Measurements from ENCODE around the gene RIPOR2.

RIPOR2 gene

GRCh38 chr6:24847402-24847801, 88.4 kb downstream of the RIPOR2 start:
- Histone ChIP-seq H3K23ac (ENCODE audit: low read length) (no peak overlapping the region), H3K79me2 (ENCODE audit: control insufficient read depth, insufficient read depth, low read length) (no peaks in the 10 kb centered on the region), H3K9ac (ENCODE audit: low read length) (no peak overlapping the region), H3K27me3 (ENCODE audit: insufficient read depth, low read length, poor library complexity) (no peaks in the 10 kb centered on the region), H3K56ac (ENCODE audit: low read length) (no peak overlapping the region), H3K27ac (ENCODE audit: low read depth, low read length) (no peak overlapping the region), H2BK120ac (ENCODE audit: low read depth, low read length) (no peak overlapping the region), H4K8ac (ENCODE audit: low read depth, low read length) (no peak overlapping the region), H3K36me3 (ENCODE audit: control insufficient read depth, insufficient read depth, low read length) (no peaks in the 10 kb centered on the region), H2AK5ac (ENCODE audit: low read length) (no peak overlapping the region), H2BK5ac (ENCODE audit: low read length) (no peak overlapping the region), H3K4ac (ENCODE audit: low read depth, low read length) (no peak overlapping the region), H3K79me1 (ENCODE audit: low read length) (no peaks in the 10 kb centered on the region), H3K4me1 (ENCODE audit: control insufficient read depth, low read depth, low read length) (no peaks in the 10 kb centered on the region), H3K4me2 (ENCODE audit: low read length) (no peak overlapping the region), H3K18ac (ENCODE audit: low read length) (no peak overlapping the region), H3K4me3 (ENCODE audit: low read length) (no peak overlapping the region), H4K5ac (ENCODE audit: low read length) (no peak overlapping the region), H2BK15ac (replicated peaks; ENCODE audit: low read depth) (no peak overlapping the region)
- WGBS (ENCODE audit: extremely low coverage, insufficient coverage, low lambda C conversion rate): no CpG with 5 or more reads among the region's 7 CpGs
- DNase-seq: no peak

GRCh38 chr6:24845578-24845977, 90.2 kb downstream of the RIPOR2 start:
- no peak overlapping the region for H3K4ac ChIP-seq (ENCODE audit: low read depth, low read length)
- WGBS (ENCODE audit: extremely low coverage, insufficient coverage, low lambda C conversion rate): no CpG with 5 or more reads among the region's 4 CpGs
- H2BK5ac ChIP-seq (ENCODE audit: low read length): no peak overlapping the region
- no peak overlapping the region for H3K27ac ChIP-seq (ENCODE audit: low read depth, low read length)
- no peak overlapping the region for H4K8ac ChIP-seq (ENCODE audit: low read depth, low read length)
- no peak overlapping the region for H3K9ac ChIP-seq (ENCODE audit: low read length)
- no peak overlapping the region for H3K4me2 ChIP-seq (ENCODE audit: low read length)
- no peaks in the 10 kb centered on the region for H3K36me3 ChIP-seq (ENCODE audit: control insufficient read depth, insufficient read depth, low read length)
- no peak overlapping the region for H3K23ac ChIP-seq (ENCODE audit: low read length)
- no peak overlapping the region for H2AK5ac ChIP-seq (ENCODE audit: low read length)
- no peaks in the 10 kb centered on the region for H3K79me2 ChIP-seq (ENCODE audit: control insufficient read depth, insufficient read depth, low read length)
- H3K18ac ChIP-seq (ENCODE audit: low read length): no peak overlapping the region
- no peak for DNase-seq
- no peaks in the 10 kb centered on the region for H3K27me3 ChIP-seq (ENCODE audit: insufficient read depth, low read length, poor library complexity)
- H3K56ac ChIP-seq (ENCODE audit: low read length): no peak overlapping the region
- no peak overlapping the region for H3K4me3 ChIP-seq (ENCODE audit: low read length)
- H3K79me1 ChIP-seq (ENCODE audit: low read length): no peaks in the 10 kb centered on the region
- no peaks in the 10 kb centered on the region for H3K4me1 ChIP-seq (ENCODE audit: control insufficient read depth, low read depth, low read length)
- no peak overlapping the region for H2BK120ac ChIP-seq (ENCODE audit: low read depth, low read length)
- no peak overlapping the region for H2BK15ac ChIP-seq (replicated peaks; ENCODE audit: low read depth)
- no peak overlapping the region for H4K5ac ChIP-seq (ENCODE audit: low read length)

- no peaks in the 10 kb centered on the region for H3K27me3 ChIP-seq (ENCODE audit: insufficient read depth, low read length, poor library complexity)
- no CpG with 5 or more reads among the region's 6 CpGs for WGBS (ENCODE audit: extremely low coverage, insufficient coverage, low lambda C conversion rate)
- no peak overlapping the region for H4K5ac ChIP-seq (ENCODE audit: low read length)
- H3K4me1 ChIP-seq (ENCODE audit: control insufficient read depth, low read depth, low read length): no peaks in the 10 kb centered on the region
- H3K79me1 ChIP-seq (ENCODE audit: low read length): no peaks in the 10 kb centered on the region
- no peak overlapping the region for H3K9ac ChIP-seq (ENCODE audit: low read length)
- no peak overlapping the region for H2AK5ac ChIP-seq (ENCODE audit: low read length)
- H2BK15ac ChIP-seq (replicated peaks; ENCODE audit: low read depth): no peak overlapping the region
- H2BK5ac ChIP-seq (ENCODE audit: low read length): no peak overlapping the region
- no peak overlapping the region for H3K4ac ChIP-seq (ENCODE audit: low read depth, low read length)
- H3K4me3 ChIP-seq (ENCODE audit: low read length): no peak overlapping the region
- no peak overlapping the region for H3K18ac ChIP-seq (ENCODE audit: low read length)
- no peak overlapping the region for H3K27ac ChIP-seq (ENCODE audit: low read depth, low read length)
- H3K4me2 ChIP-seq (ENCODE audit: low read length): no peak overlapping the region
- no peaks in the 10 kb centered on the region for H3K79me2 ChIP-seq (ENCODE audit: control insufficient read depth, insufficient read depth, low read length)
- no peak overlapping the region for H3K56ac ChIP-seq (ENCODE audit: low read length)
- no peak for DNase-seq
- H3K23ac ChIP-seq (ENCODE audit: low read length): no peak overlapping the region
- no peak overlapping the region for H2BK120ac ChIP-seq (ENCODE audit: low read depth, low read length)
- H3K36me3 ChIP-seq (ENCODE audit: control insufficient read depth, insufficient read depth, low read length): no peaks in the 10 kb centered on the region
- H4K8ac ChIP-seq (ENCODE audit: low read depth, low read length): no peak overlapping the region
These were observed 90.9 kb downstream of the RIPOR2 start for GRCh38 chr6:24844903-24845302.

GRCh38 chr6:24844061-24844460, 91.7 kb downstream of the RIPOR2 start:
- Histone ChIP-seq H2AK5ac (ENCODE audit: low read length) (no peak overlapping the region), H3K4ac (ENCODE audit: low read depth, low read length) (no peak overlapping the region), H3K4me3 (ENCODE audit: low read length) (no peak overlapping the region), H3K9ac (ENCODE audit: low read length) (no peak overlapping the region), H3K27ac (ENCODE audit: low read depth, low read length) (no peak overlapping the region), H2BK15ac (replicated peaks; ENCODE audit: low read depth) (no peak overlapping the region), H2BK5ac (ENCODE audit: low read length) (no peak overlapping the region), H3K27me3 (ENCODE audit: insufficient read depth, low read length, poor library complexity) (no peaks in the 10 kb centered on the region), H3K23ac (ENCODE audit: low read length) (no peak overlapping the region), H3K56ac (ENCODE audit: low read length) (no peak overlapping the region), H3K36me3 (ENCODE audit: control insufficient read depth, insufficient read depth, low read length) (no peaks in the 10 kb centered on the region), H3K4me1 (ENCODE audit: control insufficient read depth, low read depth, low read length) (no peaks in the 10 kb centered on the region), H4K5ac (ENCODE audit: low read length) (no peak overlapping the region), H4K8ac (ENCODE audit: low read depth, low read length) (no peak overlapping the region), H3K4me2 (ENCODE audit: low read length) (no peak overlapping the region), H2BK120ac (ENCODE audit: low read depth, low read length) (no peak overlapping the region), H3K79me2 (ENCODE audit: control insufficient read depth, insufficient read depth, low read length) (no peaks in the 10 kb centered on the region), H3K18ac (ENCODE audit: low read length) (no peak overlapping the region), H3K79me1 (ENCODE audit: low read length) (no peaks in the 10 kb centered on the region)
- no CpG with 5 or more reads among the region's 1 CpG for WGBS (ENCODE audit: extremely low coverage, insufficient coverage, low lambda C conversion rate)
- DNase-seq: no peak

GRCh38 chr6:24840187-24840586, 95.6 kb downstream of the RIPOR2 start:
- H3K79me2 ChIP-seq (ENCODE audit: control insufficient read depth, insufficient read depth, low read length): no peaks in the 10 kb centered on the region
- H2BK120ac ChIP-seq (ENCODE audit: low read depth, low read length): no peak overlapping the region
- no peak overlapping the region for H3K4me2 ChIP-seq (ENCODE audit: low read length)
- no peak overlapping the region for H3K9ac ChIP-seq (ENCODE audit: low read length)
- no peak overlapping the region for H3K56ac ChIP-seq (ENCODE audit: low read length)
- H4K5ac ChIP-seq (ENCODE audit: low read length): no peak overlapping the region
- WGBS (ENCODE audit: extremely low coverage, insufficient coverage, low lambda C conversion rate): no CpG with 5 or more reads among the region's 2 CpGs
- no peak overlapping the region for H3K27ac ChIP-seq (ENCODE audit: low read depth, low read length)
- no peak overlapping the region for H3K18ac ChIP-seq (ENCODE audit: low read length)
- no peaks in the 10 kb centered on the region for H3K36me3 ChIP-seq (ENCODE audit: control insufficient read depth, insufficient read depth, low read length)
- no peak for DNase-seq
- H4K8ac ChIP-seq (ENCODE audit: low read depth, low read length): no peak overlapping the region
- H3K4ac ChIP-seq (ENCODE audit: low read depth, low read length): no peak overlapping the region
- H2AK5ac ChIP-seq (ENCODE audit: low read length): no peak overlapping the region
- H3K27me3 ChIP-seq (ENCODE audit: insufficient read depth, low read length, poor library complexity): no peaks in the 10 kb centered on the region
- H2BK15ac ChIP-seq (replicated peaks; ENCODE audit: low read depth): no peak overlapping the region
- H3K4me1 ChIP-seq (ENCODE audit: control insufficient read depth, low read depth, low read length): no peaks in the 10 kb centered on the region
- no peaks in the 10 kb centered on the region for H3K79me1 ChIP-seq (ENCODE audit: low read length)
- no peak overlapping the region for H3K23ac ChIP-seq (ENCODE audit: low read length)
- no peak overlapping the region for H3K4me3 ChIP-seq (ENCODE audit: low read length)
- H2BK5ac ChIP-seq (ENCODE audit: low read length): no peak overlapping the region

GRCh38 chr6:24838994-24839393, 96.8 kb downstream of the RIPOR2 start:
- WGBS (ENCODE audit: extremely low coverage, insufficient coverage, low lambda C conversion rate): no CpG with 5 or more reads among the region's 5 CpGs
- Histone ChIP-seq H3K4me1 (ENCODE audit: control insufficient read depth, low read depth, low read length) (no peaks in the 10 kb centered on the region), H3K4me2 (ENCODE audit: low read length) (no peak overlapping the region), H3K56ac (ENCODE audit: low read length) (no peak overlapping the region), H3K9ac (ENCODE audit: low read length) (no peak overlapping the region), H3K79me2 (ENCODE audit: control insufficient read depth, insufficient read depth, low read length) (no peaks in the 10 kb centered on the region), H2BK5ac (ENCODE audit: low read length) (no peak overlapping the region), H3K36me3 (ENCODE audit: control insufficient read depth, insufficient read depth, low read length) (no peaks in the 10 kb centered on the region), H4K5ac (ENCODE audit: low read length) (no peak overlapping the region), H2BK120ac (ENCODE audit: low read depth, low read length) (no peak overlapping the region), H2AK5ac (ENCODE audit: low read length) (no peak overlapping the region), H2BK15ac (replicated peaks; ENCODE audit: low read depth) (no peak overlapping the region), H4K8ac (ENCODE audit: low read depth, low read length) (no peak overlapping the region), H3K18ac (ENCODE audit: low read length) (no peak overlapping the region), H3K79me1 (ENCODE audit: low read length) (no peaks in the 10 kb centered on the region), H3K4ac (ENCODE audit: low read depth, low read length) (no peak overlapping the region), H3K23ac (ENCODE audit: low read length) (no peak overlapping the region), H3K4me3 (ENCODE audit: low read length) (no peak overlapping the region), H3K27me3 (ENCODE audit: insufficient read depth, low read length, poor library complexity) (no peaks in the 10 kb centered on the region), H3K27ac (ENCODE audit: low read depth, low read length) (no peak overlapping the region)
- DNase-seq: no peak

All from mesendoderm (in vitro differentiated cells).